ENCODE results near the gene SMIM21. TPM values are rescaled to one million over a fixed set of nuclear protein-coding genes. Genes with fewer than 3 reads are reported as not detected.

The SMIM21 gene
- total RNA-seq, 1 experiment from 2014 or later: not detected

- no peak for TF ChIP-seq CTCF (IDR thresholded peaks at IDR 0.05; ENCODE audit: unreplicated experiment)
- no peak for DNase-seq
- H3K27me3 Mint-ChIP-seq (ENCODE audit: unreplicated experiment): peaks cover 26% of the 10 kb centered on the region
- no peaks in the 10 kb centered on the region for H3K4me1 Mint-ChIP-seq (ENCODE audit: low read depth, unreplicated experiment)
- no peak overlapping the region for H3K27ac Mint-ChIP-seq (ENCODE audit: unreplicated experiment)
- no peaks in the 10 kb centered on the region for H3K36me3 Mint-ChIP-seq (ENCODE audit: insufficient read depth, unreplicated experiment)
- peaks cover 8% of the 10 kb centered on the region for H3K9me3 Mint-ChIP-seq (ENCODE audit: low read depth, unreplicated experiment)
- intact Hi-C loops (cut with micrococcal nuclease; ENCODE audit: unreplicated experiment): no loop called here
- no peak overlapping the region for H3K4me3 Mint-ChIP-seq (ENCODE audit: low read depth, unreplicated experiment)
- CTCF ChIA-PET: no interaction called here
- no TSS peak for BruUV-seq (replicated peaks)
These were observed 50.2 kb downstream of the SMIM21 start for GRCh38 chr18:75377258-75377657.

- Mint-ChIP-seq H3K27ac (ENCODE audit: unreplicated experiment) (no peak overlapping the region), H3K36me3 (ENCODE audit: insufficient read depth, unreplicated experiment) (no peaks in the 10 kb centered on the region), H3K9me3 (ENCODE audit: low read depth, unreplicated experiment) (peaks cover 5% of the 10 kb centered on the region), H3K4me1 (ENCODE audit: low read depth, unreplicated experiment) (no peaks in the 10 kb centered on the region), H3K4me3 (ENCODE audit: low read depth, unreplicated experiment) (no peak overlapping the region), H3K27me3 (ENCODE audit: unreplicated experiment) (peaks cover 13% of the 10 kb centered on the region)
- no TSS peak for BruUV-seq (replicated peaks)
- DNase-seq: no peak
- intact Hi-C loops (cut with micrococcal nuclease; ENCODE audit: unreplicated experiment): no loop called here
- CTCF ChIA-PET: no interaction called here
- TF ChIP-seq CTCF (IDR thresholded peaks at IDR 0.05; ENCODE audit: unreplicated experiment): no peak
These were observed 51.5 kb downstream of the SMIM21 start for GRCh38 chr18:75376004-75376403.

DNA sequence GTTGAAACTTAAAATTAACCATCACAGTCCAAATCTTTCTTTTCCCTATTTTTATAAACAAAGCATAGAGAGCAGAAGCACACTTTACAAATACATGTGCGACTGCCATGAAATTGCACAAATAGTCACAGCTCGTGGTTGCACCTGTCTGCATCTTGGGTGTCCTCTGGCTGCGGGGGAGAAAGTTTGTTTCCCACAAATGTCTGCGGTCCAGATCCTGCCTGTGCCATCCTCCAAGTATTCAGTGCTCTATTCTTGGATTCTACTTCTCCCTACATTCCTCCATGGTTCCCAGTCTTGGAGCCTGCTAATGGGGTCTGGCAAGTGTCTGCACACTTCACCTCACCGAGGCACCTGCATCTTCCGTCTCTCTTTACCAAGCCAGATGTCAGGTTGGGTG lies 52.2 kb downstream of the SMIM21 start:
- intact Hi-C loops (cut with micrococcal nuclease; ENCODE audit: unreplicated experiment): no loop called here
- H3K4me3 Mint-ChIP-seq (ENCODE audit: low read depth, unreplicated experiment): no peak overlapping the region
- no peak overlapping the region for H3K27ac Mint-ChIP-seq (ENCODE audit: unreplicated experiment)
- CTCF ChIA-PET: no interaction called here
- no TSS peak for BruUV-seq (replicated peaks)
- peaks cover 5% of the 10 kb centered on the region for H3K9me3 Mint-ChIP-seq (ENCODE audit: low read depth, unreplicated experiment)
- no peaks in the 10 kb centered on the region for H3K36me3 Mint-ChIP-seq (ENCODE audit: insufficient read depth, unreplicated experiment)
- peaks cover 6% of the 10 kb centered on the region for H3K27me3 Mint-ChIP-seq (ENCODE audit: unreplicated experiment)
- DNase-seq: no peak
- TF ChIP-seq CTCF (IDR thresholded peaks at IDR 0.05; ENCODE audit: unreplicated experiment): no peak
- H3K4me1 Mint-ChIP-seq (ENCODE audit: low read depth, unreplicated experiment): no peaks in the 10 kb centered on the region

GRCh38 chr18:75374466-75374865 lies 53.0 kb downstream of the SMIM21 start:
- Mint-ChIP-seq H3K4me3 (ENCODE audit: low read depth, unreplicated experiment) (no peak overlapping the region), H3K27ac (ENCODE audit: unreplicated experiment) (no peak overlapping the region), H3K36me3 (ENCODE audit: insufficient read depth, unreplicated experiment) (no peaks in the 10 kb centered on the region), H3K9me3 (ENCODE audit: low read depth, unreplicated experiment) (peaks cover 5% of the 10 kb centered on the region), H3K4me1 (ENCODE audit: low read depth, unreplicated experiment) (no peaks in the 10 kb centered on the region), H3K27me3 (ENCODE audit: unreplicated experiment) (no peaks in the 10 kb centered on the region)
- BruUV-seq (replicated peaks): no TSS peak
- no peak for TF ChIP-seq CTCF (IDR thresholded peaks at IDR 0.05; ENCODE audit: unreplicated experiment)
- intact Hi-C loops (cut with micrococcal nuclease; ENCODE audit: unreplicated experiment): no loop called here
- no peak for DNase-seq
- CTCF ChIA-PET: no interaction called here
